Left ventricle myocardium inferior (tissue), 1 donor: ENCODE measurements around the gene CTNNB1. TPM values are rescaled to one million over a fixed set of nuclear protein-coding genes. Genes with fewer than 3 reads are reported as not detected.

ENCODE experiments used
- DNase-seq: peaks from one replicate; pipeline ENCODE4 v3.0.0-alpha.2; 2020
- H3K27ac ChIP-seq: fragments of 200-600 bp; replicated peaks from 2 replicates; pipeline ENCODE4 v1.8.0; 2021
- H3K27me3 ChIP-seq: fragments of 200-600 bp; 2 replicates; pipeline ENCODE4 v1.8.0; 2021; ENCODE audit warnings: low read depth
- H3K36me3 ChIP-seq: fragments of 200-600 bp; 2 replicates; pipeline ENCODE4 v1.8.0; 2021
- H3K4me1 ChIP-seq: fragments of 200-600 bp; 2 replicates; pipeline ENCODE4 v1.8.0; 2021
- H3K4me3 ChIP-seq: fragments of 200-600 bp; 2 replicates; pipeline ENCODE4 v1.8.0; 2021; ENCODE audit warnings: mild to moderate bottlenecking, moderate library complexity
- H3K9me3 ChIP-seq: fragments of 200-600 bp; replicated peaks from 2 replicates; pipeline ENCODE4 v1.8.0; 2021
- intact Hi-C: fragments of 100-400 bp; cut with micrococcal nuclease; formaldehyde crosslinking; loops from one replicate; pipeline ENCODE4 v1.11.0; 2022
- total RNA-seq: library from RNA; stranded (reverse); fragmentation: NEBNext Ultra II Directional; extraction: Animal tissue kit (Norgen Biotek cat#: 25700); gene quantifications from one replicate; pipeline ENCODE4 v1.2.1, GENCODE V29; 2021
- TF ChIP-seq, protein P1 (sequence below): fragments of 200-600 bp; IDR thresholded peaks from 2 replicates; pipeline ENCODE4 v1.8.0; 2021; ENCODE audit warnings: antibody characterized with exemption, mild to moderate bottlenecking, borderline replicate concordance
- donor health status: DM: no; HTN: yes; CAD: no; lungs with severe emphysema.

Gene CTNNB1
- total RNA-seq, 1 donor from 2014 or later, result 164 TPM

GRCh38 chr3:41216993-41217392 lies 17.7 kb downstream of the CTNNB1 start:
- intact Hi-C loops, result no loop called here
- H3K4me1 ChIP-seq, result peaks cover 99% of the 10 kb centered on the region

DNA sequence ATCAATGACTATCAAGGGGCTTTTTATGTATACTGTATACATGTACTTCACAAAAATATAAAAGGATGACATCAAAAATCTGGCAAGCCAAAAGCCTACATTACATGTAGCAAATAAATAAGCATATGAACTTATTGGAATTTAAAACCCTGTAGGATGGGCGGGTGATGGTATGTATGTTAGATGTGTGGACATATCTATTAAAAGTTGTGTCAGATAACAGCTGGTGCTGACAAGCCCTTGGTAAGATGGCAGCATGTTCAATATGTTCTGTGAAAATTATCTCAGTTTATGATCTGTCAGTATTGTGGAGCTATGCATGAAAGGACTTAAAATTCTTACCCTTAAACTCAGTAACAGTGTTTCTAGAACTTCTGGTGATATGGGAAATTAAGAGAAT lies 20.1 kb downstream of the CTNNB1 start:
- peaks cover under 1% of the 10 kb centered on the region for H3K36me3 ChIP-seq
- no peak overlapping the region for H3K27ac ChIP-seq
- no peaks in the 10 kb centered on the region for H3K27me3 ChIP-seq
- intact Hi-C loops, result no loop called here
- peaks cover 99% of the 10 kb centered on the region for H3K4me1 ChIP-seq
- H3K4me3 ChIP-seq, result no peak overlapping the region
- no peak for DNase-seq
- TF ChIP-seq, protein P1, sequence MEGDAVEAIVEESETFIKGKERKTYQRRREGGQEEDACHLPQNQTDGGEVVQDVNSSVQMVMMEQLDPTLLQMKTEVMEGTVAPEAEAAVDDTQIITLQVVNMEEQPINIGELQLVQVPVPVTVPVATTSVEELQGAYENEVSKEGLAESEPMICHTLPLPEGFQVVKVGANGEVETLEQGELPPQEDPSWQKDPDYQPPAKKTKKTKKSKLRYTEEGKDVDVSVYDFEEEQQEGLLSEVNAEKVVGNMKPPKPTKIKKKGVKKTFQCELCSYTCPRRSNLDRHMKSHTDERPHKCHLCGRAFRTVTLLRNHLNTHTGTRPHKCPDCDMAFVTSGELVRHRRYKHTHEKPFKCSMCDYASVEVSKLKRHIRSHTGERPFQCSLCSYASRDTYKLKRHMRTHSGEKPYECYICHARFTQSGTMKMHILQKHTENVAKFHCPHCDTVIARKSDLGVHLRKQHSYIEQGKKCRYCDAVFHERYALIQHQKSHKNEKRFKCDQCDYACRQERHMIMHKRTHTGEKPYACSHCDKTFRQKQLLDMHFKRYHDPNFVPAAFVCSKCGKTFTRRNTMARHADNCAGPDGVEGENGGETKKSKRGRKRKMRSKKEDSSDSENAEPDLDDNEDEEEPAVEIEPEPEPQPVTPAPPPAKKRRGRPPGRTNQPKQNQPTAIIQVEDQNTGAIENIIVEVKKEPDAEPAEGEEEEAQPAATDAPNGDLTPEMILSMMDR, result no peak
- H3K9me3 ChIP-seq, result no peaks in the 10 kb centered on the region

More at GRCh38 chr3:41216993-41217392, 17.7 kb downstream of the CTNNB1 start:
- TF ChIP-seq, protein P1, result no peak
- Histone ChIP-seq H3K27ac (no peak overlapping the region), H3K36me3 (no peaks in the 10 kb centered on the region), H3K4me3 (no peak overlapping the region), H3K9me3 (no peaks in the 10 kb centered on the region), H3K27me3 (no peaks in the 10 kb centered on the region)
- no peak for DNase-seq

GRCh38 chr3:41220906-41221677 lies 21.8 kb downstream of the CTNNB1 start:
- no peak for DNase-seq
- Histone ChIP-seq H3K4me1 (peaks cover 92% of the 10 kb centered on the region), H3K27me3 (no peaks in the 10 kb centered on the region), H3K4me3 (no peak overlapping the region), H3K9me3 (no peaks in the 10 kb centered on the region), H3K36me3 (peaks cover 17% of the 10 kb centered on the region), H3K27ac (no peak overlapping the region)
- intact Hi-C loops, result no loop called here
- TF ChIP-seq, protein P1, result no peak

GRCh38 chr3:41222012-41222411 lies 22.7 kb downstream of the CTNNB1 start:
- intact Hi-C loops, result no loop called here
- peak overlapping the region; percentile 7 for H3K27ac ChIP-seq
- H3K9me3 ChIP-seq, result no peaks in the 10 kb centered on the region
- H3K36me3 ChIP-seq, result peaks cover 26% of the 10 kb centered on the region
- H3K27me3 ChIP-seq, result no peaks in the 10 kb centered on the region
- H3K4me1 ChIP-seq, result peaks cover 89% of the 10 kb centered on the region
- DNase-seq, result no peak
- H3K4me3 ChIP-seq, result no peak overlapping the region
- TF ChIP-seq, protein P1, result no peak

DNA sequence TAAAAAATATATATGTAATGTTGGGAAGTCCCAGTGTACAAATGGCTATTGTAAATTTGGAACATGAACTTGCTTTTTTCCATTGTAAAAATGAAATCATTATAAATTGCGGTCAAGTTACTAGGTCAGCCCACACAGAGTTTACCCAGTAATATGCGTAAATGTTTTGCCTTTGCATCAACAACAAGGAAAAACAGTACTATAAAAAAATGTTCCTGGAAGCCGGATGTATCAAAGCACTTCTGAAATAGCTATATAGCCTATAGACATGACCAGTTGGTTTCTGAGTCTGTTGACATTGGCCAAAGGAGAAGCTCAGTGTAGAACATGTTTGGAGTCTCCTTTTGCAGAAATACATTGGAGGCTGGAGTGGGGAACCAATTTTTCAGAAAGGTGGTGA lies 23.2 kb downstream of the CTNNB1 start:
- no peaks in the 10 kb centered on the region for H3K9me3 ChIP-seq
- peaks cover 31% of the 10 kb centered on the region for H3K36me3 ChIP-seq
- H3K27ac ChIP-seq, result peak overlapping the region; percentile 7
- no peaks in the 10 kb centered on the region for H3K27me3 ChIP-seq
- H3K4me1 ChIP-seq, result peaks cover 84% of the 10 kb centered on the region
- intact Hi-C loops, result no loop called here
- no peak overlapping the region for H3K4me3 ChIP-seq
- no peak for DNase-seq
- TF ChIP-seq, protein P1, result no peak
